ENCODE results near the gene ELMO1. TPM values are rescaled to one million over a fixed set of nuclear protein-coding genes. Genes with fewer than 3 reads are reported as not detected.

The ELMO1 gene
- total and polyA plus RNA-seq, 4 donors: 6.7 to 51.5 (median 14.8) TPM

DNA sequence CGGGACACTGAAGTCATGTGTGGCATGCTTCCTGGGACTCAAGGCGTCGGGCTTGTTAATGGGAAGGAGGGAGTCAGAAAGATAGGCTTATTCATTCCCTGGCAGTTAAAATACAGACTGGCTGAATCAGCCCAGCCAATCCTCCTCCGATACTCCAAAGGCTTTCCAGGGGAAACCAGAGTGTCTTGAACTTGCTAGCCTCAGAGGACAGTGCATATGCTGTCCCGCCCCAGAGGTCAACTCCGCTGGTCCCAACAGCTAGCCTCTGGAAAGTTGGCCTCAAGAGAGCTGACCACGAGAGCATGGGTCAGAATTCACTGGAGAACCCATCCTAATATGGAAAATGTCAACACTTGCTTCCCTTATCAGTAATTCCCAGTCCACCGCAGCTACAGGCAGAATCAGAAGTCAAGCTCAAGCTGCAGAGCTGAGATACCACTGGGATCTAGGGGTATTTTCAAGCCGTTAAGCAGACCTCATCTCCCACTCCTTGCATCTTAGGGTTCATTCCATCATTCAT is 43.0 kb downstream of the ELMO1 start:
- H3K4me1 ChIP-seq (ENCODE audit: control insufficient read depth in 4 of 4, insufficient read depth in 4 of 4, low read length in 3 of 4): peaks cover 10 to 49% (median 26%) of the 10 kb centered on the region in 4 donors
- no peak overlapping the region for H3K9ac ChIP-seq (ENCODE audit: low read depth in 1 of 2, low read length in 2 of 2)
- H3K27ac ChIP-seq (ENCODE audit: low read depth in 1 of 2, low read length in 2 of 2): peak overlapping the region; percentile 36 to 38
- no peaks in the 10 kb centered on the region for H3K36me3 ChIP-seq (ENCODE audit: control insufficient read depth in 4 of 4, insufficient read depth in 3 of 4, low read depth in 1 of 4, low read length in 3 of 4)
- H3K4me3 ChIP-seq (ENCODE audit: low read depth in 1 of 3, low read length in 3 of 3): no peak overlapping the region
- no peak for DNase-seq (ENCODE audit: low spot score)
- no peaks in the 10 kb centered on the region for H3K27me3 ChIP-seq (ENCODE audit: control insufficient read depth in 4 of 4, insufficient read depth in 4 of 4, low read length in 3 of 4)
- no peaks in the 10 kb centered on the region for H3K9me3 ChIP-seq (ENCODE audit: control insufficient read depth in 4 of 4, low read length in 3 of 4)
- 52% methylated on average over 9 of the region's 9 CpGs for WGBS
- TF ChIP-seq EGR1 (IDR thresholded peaks at IDR 0.05; ENCODE audit: low read depth in 2 of 2) (peak in 1 of 2 donors; percentile 15), FOXA2 (IDR thresholded peaks at IDR 0.05) (peak; percentile 24), YY1 (IDR thresholded peaks at IDR 0.05) (peak; percentile 46), HNF4A (conservative IDR thresholded peaks at IDR 0.05) (peak; percentile 76 to 82), JUND (IDR thresholded peaks at IDR 0.05) (peak; percentile 34 to 56), FOXA1 (IDR thresholded peaks at IDR 0.05) (peak; percentile 31), RAD21 (IDR thresholded peaks at IDR 0.05) (peak; percentile 40 to 68), GABPA (IDR thresholded peaks at IDR 0.05 in 1 of 2, conservative IDR thresholded peaks at IDR 0.05 in 1 of 2) (no peak), NR2F2 (IDR thresholded peaks at IDR 0.05) (peak; percentile 99), RXRA (IDR thresholded peaks at IDR 0.05) (peak; percentile 94), HNF4G (IDR thresholded peaks at IDR 0.05) (peak; percentile 19), TAF1 (conservative IDR thresholded peaks at IDR 0.05) (no peak), SP1 (IDR thresholded peaks at IDR 0.05) (peak; percentile 74)
- TF ChIP-seq, protein P1, sequence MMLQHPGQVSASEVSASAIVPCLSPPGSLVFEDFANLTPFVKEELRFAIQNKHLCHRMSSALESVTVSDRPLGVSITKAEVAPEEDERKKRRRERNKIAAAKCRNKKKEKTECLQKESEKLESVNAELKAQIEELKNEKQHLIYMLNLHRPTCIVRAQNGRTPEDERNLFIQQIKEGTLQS (IDR thresholded peaks at IDR 0.05): peak; percentile 23
- TF ChIP-seq, protein P2, sequence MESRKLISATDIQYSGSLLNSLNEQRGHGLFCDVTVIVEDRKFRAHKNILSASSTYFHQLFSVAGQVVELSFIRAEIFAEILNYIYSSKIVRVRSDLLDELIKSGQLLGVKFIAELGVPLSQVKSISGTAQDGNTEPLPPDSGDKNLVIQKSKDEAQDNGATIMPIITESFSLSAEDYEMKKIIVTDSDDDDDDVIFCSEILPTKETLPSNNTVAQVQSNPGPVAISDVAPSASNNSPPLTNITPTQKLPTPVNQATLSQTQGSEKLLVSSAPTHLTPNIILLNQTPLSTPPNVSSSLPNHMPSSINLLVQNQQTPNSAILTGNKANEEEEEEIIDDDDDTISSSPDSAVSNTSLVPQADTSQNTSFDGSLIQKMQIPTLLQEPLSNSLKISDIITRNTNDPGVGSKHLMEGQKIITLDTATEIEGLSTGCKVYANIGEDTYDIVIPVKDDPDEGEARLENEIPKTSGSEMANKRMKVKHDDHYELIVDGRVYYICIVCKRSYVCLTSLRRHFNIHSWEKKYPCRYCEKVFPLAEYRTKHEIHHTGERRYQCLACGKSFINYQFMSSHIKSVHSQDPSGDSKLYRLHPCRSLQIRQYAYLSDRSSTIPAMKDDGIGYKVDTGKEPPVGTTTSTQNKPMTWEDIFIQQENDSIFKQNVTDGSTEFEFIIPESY (IDR thresholded peaks at IDR 0.05): peak; percentile 15
- TF ChIP-seq, protein P3, sequence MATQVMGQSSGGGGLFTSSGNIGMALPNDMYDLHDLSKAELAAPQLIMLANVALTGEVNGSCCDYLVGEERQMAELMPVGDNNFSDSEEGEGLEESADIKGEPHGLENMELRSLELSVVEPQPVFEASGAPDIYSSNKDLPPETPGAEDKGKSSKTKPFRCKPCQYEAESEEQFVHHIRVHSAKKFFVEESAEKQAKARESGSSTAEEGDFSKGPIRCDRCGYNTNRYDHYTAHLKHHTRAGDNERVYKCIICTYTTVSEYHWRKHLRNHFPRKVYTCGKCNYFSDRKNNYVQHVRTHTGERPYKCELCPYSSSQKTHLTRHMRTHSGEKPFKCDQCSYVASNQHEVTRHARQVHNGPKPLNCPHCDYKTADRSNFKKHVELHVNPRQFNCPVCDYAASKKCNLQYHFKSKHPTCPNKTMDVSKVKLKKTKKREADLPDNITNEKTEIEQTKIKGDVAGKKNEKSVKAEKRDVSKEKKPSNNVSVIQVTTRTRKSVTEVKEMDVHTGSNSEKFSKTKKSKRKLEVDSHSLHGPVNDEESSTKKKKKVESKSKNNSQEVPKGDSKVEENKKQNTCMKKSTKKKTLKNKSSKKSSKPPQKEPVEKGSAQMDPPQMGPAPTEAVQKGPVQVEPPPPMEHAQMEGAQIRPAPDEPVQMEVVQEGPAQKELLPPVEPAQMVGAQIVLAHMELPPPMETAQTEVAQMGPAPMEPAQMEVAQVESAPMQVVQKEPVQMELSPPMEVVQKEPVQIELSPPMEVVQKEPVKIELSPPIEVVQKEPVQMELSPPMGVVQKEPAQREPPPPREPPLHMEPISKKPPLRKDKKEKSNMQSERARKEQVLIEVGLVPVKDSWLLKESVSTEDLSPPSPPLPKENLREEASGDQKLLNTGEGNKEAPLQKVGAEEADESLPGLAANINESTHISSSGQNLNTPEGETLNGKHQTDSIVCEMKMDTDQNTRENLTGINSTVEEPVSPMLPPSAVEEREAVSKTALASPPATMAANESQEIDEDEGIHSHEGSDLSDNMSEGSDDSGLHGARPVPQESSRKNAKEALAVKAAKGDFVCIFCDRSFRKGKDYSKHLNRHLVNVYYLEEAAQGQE (IDR thresholded peaks at IDR 0.05): peak; percentile 84
- TF ChIP-seq, protein P4, sequence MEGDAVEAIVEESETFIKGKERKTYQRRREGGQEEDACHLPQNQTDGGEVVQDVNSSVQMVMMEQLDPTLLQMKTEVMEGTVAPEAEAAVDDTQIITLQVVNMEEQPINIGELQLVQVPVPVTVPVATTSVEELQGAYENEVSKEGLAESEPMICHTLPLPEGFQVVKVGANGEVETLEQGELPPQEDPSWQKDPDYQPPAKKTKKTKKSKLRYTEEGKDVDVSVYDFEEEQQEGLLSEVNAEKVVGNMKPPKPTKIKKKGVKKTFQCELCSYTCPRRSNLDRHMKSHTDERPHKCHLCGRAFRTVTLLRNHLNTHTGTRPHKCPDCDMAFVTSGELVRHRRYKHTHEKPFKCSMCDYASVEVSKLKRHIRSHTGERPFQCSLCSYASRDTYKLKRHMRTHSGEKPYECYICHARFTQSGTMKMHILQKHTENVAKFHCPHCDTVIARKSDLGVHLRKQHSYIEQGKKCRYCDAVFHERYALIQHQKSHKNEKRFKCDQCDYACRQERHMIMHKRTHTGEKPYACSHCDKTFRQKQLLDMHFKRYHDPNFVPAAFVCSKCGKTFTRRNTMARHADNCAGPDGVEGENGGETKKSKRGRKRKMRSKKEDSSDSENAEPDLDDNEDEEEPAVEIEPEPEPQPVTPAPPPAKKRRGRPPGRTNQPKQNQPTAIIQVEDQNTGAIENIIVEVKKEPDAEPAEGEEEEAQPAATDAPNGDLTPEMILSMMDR (IDR thresholded peaks at IDR 0.05; ENCODE audit: low read depth, low read length, missing input control): no peak
- TF ChIP-seq, protein P5, sequence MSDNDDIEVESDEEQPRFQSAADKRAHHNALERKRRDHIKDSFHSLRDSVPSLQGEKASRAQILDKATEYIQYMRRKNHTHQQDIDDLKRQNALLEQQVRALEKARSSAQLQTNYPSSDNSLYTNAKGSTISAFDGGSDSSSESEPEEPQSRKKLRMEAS (IDR thresholded peaks at IDR 0.05): peak; percentile 61

Measured in liver (tissue), 9 donors.